Posterior cingulate gyrus (tissue), 11 donors: ENCODE measurements around the gene MRC2.
"Not testable (repeated sequence)": the region's sequence is repeated elsewhere in the genome, so short reads cannot be mapped to it uniquely, and the experiment has no call there.

Source experiments
- DNase-seq, 10 donors: peaks; one replicate each; pipeline versions ENCODE4 v3.0.0 to v3.0.0-alpha.2; 2020 to 2021; ENCODE audit warnings: mixed read lengths in 3 of 10
- intact Hi-C: fragments of 100-400 bp; cut with DNase I; formaldehyde crosslinking; loops from one replicate; pipeline ENCODE4 v1.15.1; 2023

MRC2 gene, protein sequence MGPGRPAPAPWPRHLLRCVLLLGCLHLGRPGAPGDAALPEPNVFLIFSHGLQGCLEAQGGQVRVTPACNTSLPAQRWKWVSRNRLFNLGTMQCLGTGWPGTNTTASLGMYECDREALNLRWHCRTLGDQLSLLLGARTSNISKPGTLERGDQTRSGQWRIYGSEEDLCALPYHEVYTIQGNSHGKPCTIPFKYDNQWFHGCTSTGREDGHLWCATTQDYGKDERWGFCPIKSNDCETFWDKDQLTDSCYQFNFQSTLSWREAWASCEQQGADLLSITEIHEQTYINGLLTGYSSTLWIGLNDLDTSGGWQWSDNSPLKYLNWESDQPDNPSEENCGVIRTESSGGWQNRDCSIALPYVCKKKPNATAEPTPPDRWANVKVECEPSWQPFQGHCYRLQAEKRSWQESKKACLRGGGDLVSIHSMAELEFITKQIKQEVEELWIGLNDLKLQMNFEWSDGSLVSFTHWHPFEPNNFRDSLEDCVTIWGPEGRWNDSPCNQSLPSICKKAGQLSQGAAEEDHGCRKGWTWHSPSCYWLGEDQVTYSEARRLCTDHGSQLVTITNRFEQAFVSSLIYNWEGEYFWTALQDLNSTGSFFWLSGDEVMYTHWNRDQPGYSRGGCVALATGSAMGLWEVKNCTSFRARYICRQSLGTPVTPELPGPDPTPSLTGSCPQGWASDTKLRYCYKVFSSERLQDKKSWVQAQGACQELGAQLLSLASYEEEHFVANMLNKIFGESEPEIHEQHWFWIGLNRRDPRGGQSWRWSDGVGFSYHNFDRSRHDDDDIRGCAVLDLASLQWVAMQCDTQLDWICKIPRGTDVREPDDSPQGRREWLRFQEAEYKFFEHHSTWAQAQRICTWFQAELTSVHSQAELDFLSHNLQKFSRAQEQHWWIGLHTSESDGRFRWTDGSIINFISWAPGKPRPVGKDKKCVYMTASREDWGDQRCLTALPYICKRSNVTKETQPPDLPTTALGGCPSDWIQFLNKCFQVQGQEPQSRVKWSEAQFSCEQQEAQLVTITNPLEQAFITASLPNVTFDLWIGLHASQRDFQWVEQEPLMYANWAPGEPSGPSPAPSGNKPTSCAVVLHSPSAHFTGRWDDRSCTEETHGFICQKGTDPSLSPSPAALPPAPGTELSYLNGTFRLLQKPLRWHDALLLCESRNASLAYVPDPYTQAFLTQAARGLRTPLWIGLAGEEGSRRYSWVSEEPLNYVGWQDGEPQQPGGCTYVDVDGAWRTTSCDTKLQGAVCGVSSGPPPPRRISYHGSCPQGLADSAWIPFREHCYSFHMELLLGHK (N-terminal part only)

DNA sequence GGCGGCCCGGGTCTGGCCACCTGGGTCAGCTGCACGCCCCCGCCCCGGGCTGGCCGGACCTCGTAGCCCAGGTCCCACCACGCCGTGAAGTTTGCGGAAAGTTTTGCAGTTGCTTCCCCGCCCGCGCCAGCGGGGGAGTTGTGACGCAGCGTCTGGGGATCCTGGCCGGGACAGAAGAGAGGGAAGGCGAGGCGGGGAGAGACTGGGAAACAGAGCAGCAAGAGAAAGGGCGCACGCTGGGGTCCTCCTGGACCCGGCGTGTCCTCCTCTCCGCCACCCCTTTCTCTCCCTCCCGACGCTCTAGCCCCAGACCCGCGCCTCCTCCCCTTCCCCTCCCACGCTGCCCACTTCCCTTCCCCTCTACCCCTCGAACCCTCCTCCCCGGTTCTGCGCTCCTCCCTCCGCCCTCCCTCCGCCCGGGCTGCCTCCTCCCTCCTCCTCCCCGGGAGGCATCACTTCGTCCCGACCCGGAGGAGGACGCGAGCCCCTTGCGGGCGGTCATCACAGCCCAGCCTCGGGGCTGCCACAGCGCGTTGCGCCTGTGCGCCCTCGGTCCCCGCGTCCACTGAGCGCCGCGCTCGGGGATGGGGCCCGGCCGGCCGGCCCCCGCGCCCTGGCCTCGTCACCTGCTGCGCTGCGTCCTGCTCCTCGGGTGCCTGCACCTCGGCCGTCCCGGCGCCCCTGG is at the start of gene MRC2:
MRC2 (plus strand) TSS at position 452 of the 685 bp plus-strand sequence; CDS start at position 585, 133 bp downstream.
- intact Hi-C loops: no loop called here

DNA sequence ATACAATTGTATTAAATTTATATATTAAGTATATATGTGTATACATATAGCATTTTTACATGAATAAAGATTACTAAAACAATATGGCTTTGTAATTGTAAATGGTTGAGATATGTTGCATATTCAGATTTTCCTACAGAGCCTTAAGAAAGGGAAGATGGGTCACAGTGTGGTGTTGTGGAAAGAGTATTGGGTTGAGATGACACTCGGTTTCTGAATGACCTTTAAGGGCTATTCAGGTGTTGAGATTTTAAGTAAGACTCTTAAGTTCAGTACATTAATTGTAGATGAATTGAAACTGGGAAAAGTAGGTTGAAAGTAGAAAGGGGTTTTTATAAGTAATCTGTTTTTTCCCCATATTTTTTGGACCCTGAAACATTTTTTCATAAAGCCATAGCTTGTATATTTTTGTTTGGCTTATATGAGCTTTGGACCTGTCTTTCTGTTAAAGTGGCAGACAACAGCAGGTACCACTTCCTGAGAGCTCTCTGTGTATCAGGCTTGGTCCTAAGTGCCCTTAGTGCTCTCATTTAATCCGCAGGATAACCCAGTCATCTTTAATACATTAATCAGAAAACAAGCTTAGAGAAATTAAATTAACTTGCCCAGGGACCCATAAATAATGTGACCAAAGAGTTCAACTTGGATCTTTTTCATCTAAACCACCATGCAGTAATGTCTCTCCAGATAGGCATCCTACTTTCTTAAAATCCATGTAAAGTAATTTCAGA is 48.5 kb upstream of the MRC2 start:
- no peak for DNase-seq
- intact Hi-C loops: no loop called here

More for the DNA sequence above, at the start of gene MRC2:
- peak in 4 of 10 donors; percentile 13 to 66 (median 24) for DNase-seq

DNA sequence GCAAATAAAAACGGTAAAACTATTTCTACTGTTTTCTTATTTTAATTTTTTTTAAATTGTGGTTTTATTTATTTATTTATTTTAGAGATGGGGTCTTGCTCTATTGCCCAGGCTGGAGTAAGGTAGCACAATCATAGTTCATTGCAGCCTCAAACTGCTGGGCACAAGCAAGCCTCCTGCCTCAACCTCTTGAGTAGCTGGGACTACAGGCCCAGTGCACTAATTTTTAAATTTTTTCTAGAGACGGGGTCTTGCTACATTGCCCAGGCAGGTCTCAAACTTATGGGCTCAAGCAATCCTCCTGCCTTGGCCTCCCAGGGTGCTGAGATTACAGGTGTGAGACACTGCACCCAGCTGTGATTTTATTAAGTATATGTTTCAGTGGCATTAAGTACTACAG is 46.5 kb upstream of the MRC2 start:
- intact Hi-C loops: no loop called here
- no peak for DNase-seq

DNA sequence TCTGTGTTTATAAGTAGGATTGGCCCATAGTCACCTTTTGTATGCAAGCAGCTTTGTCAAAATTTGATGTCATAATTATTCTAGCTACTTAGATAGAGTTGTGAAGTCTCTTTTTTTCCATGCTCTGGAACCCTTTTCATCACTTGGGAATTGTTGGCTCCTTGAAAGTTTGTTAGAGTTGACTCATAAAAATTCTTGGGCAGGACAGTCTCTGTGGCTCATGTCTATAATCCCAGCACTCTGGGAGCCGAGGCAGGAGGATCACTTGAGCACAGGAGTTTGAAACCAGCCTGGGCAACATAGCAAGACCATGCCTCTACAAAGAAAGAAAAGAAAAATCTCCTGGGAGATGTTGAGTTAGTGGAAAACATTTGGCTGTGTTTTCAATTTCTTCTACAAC is 45.7 kb upstream of the MRC2 start:
- no peak for DNase-seq
- intact Hi-C loops: no loop called here

DNA sequence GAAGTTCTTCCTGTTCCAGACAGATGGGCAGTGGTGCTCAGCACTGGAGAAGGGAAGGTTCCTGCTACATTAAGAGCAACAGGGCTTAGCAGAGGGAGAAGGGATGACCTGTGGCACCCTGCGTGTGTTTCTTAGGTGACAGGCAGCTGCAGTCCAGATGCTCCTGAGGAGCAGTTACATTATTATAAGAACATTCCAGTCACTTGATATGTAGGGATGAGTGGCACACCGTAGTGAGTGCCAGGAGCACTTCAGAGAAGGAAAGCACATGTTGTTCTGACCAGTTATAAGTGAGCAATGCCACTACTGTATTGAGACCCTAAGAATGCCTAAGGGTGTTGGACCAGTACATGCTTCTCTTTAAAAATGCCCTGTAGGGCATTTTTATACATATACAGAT is 39.9 kb upstream of the MRC2 start:
- DNase-seq: no peak
- intact Hi-C loops: no loop called here

DNA sequence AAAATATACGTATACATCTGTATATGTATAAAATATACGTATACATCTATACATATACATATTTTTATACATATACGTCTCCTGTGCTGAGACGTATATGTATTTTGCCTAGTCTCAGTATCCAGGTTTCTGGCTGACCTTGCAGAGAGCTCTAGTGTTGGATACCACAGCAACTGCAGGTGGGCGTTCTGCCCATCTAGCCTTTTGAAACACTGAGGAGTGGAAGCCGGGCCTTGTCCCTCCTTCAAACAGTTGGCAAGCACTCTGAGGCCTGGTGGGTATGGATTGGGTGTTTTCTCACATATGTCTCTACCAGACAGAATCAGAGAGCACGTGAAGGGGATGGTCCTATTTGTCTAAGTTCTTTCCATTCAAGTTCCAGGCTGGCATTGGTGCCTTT is 39.4 kb upstream of the MRC2 start:
- DNase-seq: no peak
- intact Hi-C loops: no loop called here

DNA sequence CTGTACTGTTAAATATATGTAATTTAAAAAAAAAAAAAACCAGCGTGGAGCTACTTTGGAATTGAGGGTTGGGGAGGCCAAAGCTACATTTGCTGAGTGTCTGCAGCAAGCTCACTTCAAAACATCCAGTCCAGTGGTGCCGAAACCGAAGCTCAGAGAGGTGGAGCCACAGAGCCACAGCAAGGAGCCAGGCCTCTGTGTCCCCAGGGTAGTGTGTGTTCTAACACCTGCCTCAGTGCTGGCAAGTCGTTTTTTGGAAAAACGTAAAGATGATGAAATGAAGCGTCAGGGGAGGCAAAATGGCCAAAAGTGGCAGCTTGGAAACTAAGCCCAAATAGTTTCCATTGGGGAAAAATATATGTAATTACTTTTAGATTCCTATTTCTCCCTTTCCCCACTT is 36.1 kb upstream of the MRC2 start:
- DNase-seq: no peak
- intact Hi-C loops: no loop called here

DNA sequence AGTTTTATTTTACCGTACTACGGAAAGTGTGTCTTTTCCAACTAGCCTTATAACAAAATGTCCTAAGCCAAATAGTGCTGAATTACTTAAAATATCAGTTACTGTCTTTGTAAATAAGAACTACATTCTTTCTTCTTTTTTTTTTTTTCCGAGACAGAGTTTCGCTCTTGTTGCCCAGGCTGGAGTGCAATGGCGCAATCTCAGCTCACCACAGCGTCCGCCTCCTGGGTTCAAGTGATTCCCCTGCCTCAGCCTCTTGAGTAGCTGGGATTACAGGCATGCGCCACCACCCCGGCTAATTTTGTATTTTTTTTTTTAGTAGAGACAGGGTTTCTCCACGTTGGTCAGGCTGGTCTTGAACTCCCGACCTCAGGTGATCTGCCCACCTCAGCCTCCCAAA is 35.6 kb upstream of the MRC2 start:
- intact Hi-C loops, DNase-seq: not testable (repeated sequence)

DNA sequence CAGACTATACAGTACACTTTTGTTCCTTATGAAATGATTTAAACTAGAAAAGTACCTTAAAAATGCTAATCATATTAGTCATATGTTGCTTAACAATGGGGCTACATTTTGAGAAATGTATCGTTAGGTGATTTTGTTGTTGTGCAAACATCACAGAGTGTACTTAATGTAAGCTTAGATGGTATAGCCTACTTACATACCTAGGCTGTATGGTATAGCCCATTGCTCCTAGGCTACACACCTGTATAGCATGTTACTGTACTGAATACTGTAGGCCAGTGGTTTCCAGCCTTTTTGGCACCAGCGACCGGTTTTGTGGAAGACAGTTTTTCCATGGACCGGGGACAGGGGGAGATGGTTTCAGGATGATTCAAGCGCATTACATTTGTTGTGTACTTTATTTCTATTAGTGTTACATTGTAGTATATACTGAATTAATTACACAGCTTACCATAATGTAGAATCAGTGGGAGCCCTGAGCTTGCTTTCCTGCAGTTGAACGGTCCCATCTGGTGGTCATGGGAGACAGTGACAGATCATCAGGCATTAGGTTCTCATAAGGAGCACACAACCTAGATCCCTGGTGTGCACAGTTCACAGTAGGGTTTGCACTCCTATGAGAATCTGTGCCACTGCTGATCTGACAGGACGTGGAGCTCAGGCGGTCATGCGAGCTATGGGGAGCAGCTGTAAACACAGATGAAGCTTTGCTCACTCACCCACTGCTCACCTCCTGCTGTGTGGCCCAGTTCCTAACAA is 35.0 kb upstream of the MRC2 start:
- DNase-seq: no peak
- intact Hi-C loops: no loop called here

DNA sequence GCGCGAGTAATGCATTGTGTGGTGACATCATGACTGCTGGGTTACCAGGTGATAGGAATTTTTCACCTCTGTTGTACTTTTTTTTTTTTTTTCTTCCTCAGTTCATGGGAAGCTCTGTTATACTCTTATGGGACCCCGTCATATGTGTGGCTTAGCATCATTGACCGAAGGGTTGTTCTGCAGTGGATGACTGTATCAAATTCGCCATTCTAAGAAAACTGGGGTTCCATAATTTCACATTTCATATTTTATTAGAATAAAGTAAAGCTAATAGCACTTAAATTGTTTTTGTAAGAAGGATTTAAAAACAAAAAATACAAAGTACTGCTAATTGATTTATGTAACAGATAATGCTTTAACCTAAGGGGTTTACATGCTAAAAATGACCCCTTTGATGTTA is 32.0 kb upstream of the MRC2 start:
- intact Hi-C loops: no loop called here
- no peak for DNase-seq

DNA sequence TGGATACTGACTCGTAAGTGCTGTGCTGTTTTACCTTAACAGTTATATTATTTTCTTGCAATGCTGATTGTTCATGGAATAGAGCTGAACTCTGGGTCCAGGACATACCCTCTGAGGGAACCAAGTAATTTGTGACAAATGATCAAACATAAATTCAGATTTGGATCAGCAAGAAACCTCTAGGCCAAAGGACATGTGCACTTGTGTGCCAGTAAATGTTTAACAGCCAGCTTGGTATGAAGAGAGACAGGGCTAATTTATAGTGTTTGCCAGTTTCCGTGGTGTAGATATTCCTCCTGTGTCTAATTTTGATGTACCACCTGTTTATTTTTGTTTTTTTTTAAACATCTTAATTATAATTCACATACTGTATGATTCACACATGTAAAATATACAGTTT is 30.8 kb upstream of the MRC2 start:
- DNase-seq: no peak
- intact Hi-C loops: no loop called here

DNA sequence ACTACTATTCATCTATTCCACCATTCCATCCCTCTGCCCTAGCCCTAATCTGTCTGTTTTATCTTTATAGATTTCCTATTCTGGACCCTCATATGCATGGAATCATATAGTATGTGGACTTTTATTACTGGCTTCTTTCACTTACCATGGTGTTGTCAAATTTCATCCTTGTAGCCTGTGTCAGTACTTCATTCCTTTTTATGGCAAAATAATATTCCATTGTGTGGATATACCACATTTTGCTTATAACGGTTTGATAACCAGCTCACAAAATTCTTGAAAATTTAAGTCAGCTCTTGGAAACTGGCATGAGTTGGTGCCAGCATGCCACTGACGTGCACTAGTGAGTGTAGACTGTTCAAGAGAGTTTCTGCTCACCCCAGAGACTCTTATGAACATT is 30.3 kb upstream of the MRC2 start:
- intact Hi-C loops: no loop called here

DNA sequence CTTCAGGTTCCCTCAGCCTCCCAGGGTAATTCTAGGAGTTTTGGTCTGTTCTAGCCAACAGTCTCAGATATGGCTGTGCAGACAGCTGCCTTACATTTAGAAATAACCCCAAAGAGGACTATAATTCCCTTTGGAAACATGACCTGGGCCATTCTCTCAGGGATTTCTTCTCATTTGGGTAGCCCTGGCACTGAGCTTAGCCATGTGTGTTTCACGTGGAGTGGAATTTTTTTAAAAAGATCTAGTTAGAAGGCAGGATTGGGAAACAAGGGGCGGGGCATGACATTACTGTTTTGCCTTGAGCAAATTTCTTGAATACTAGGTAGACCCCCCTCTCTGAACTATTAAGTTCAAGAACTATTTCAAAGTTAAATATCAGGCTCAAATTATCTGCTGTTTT is 29.6 kb upstream of the MRC2 start:
- no peak for DNase-seq
- intact Hi-C loops: no loop called here

More for the DNA sequence above, 30.3 kb upstream of the MRC2 start:
- DNase-seq: no peak

DNA sequence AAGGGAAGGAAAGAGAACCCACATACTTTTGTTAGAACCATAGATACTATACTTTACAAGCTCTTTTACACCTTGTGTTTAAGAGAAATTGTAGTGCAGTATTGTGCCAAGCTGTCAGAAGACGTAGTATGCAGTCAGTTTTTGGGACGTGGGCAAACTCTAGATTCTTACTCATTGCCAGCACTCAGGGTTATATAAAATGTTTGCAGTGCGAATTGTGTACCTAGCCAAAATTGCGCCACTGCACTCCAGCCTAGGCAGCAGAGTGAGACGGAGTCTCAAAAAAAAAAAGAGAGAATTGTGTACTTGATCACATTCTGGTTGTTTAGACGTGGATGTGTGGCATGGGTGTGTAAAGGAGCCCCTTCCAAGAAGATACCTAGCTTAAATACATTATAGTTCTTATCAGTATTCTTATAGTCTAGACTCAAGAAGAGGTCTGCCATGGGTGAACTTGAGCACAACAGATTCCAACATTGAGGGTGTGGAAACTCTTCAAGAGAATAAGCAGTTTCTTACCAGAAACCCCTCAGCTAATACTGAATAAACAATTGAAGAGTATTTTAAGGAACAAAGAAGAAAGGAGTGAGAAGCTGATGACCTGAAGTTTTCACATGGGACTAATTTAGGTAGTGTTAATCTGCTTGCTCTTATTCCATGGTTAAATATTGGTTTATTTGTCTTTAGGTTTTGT is 27.4 kb upstream of the MRC2 start:
- DNase-seq: no peak
- intact Hi-C loops: no loop called here

DNA sequence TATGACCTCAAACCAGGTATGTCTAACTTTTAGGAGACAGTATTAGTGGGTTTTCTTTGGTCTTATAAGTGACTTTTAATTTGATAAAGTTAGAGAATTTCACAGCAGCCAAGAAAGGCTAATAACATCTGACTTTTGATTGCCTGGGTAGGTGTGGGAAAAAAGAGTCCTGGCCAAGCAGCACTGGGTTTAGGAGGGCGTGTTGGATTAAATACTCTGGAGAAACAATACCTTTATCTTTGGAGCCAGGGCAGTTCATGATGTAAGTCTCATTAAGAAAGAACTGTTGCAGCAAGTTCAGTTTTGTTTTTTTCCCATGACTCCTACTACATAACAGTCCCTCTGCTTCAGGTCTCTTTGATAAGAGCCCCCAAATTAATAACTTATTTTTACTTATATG is 26.7 kb upstream of the MRC2 start:
- DNase-seq: no peak
- intact Hi-C loops: no loop called here

DNA sequence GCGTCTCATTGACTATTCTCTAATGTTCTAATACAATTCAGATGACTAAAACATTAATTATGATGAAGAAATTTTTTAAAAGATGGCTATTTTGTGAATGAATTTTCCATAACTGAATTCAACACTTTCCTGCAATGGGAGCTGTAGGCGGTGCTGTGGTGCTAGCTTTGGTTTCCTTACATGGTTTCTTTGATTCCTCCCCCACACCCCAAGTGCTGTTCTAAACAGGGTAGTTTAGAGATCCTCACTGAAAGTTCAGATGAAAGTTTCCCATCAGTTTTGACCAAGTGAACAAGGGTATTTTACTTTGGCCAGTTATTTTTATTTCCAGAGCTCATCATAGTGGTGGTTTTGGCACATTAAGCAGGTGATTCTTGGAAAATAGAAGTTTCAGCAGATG is 26.0 kb upstream of the MRC2 start:
- intact Hi-C loops: no loop called here
- DNase-seq: no peak

DNA sequence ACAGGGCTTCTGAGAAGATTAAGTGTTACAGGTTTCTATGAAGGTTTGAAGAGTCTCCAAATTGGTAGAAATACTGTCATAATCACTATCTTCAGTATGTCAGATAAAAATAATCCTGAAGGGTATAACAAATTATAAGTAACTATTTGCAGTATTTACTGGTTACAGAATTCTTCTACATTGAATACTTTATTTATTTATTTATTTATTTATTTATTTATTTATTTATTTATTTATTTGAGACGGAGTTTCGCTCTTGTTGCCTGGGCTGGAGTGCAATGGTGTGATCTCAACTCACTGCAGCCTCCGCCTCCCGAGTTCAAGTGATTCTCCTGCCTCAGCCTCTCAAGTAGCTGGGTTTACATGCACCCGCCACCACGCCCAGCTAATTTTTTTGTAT is 23.7 kb upstream of the MRC2 start:
- DNase-seq, intact Hi-C loops: not testable (repeated sequence)

DNA sequence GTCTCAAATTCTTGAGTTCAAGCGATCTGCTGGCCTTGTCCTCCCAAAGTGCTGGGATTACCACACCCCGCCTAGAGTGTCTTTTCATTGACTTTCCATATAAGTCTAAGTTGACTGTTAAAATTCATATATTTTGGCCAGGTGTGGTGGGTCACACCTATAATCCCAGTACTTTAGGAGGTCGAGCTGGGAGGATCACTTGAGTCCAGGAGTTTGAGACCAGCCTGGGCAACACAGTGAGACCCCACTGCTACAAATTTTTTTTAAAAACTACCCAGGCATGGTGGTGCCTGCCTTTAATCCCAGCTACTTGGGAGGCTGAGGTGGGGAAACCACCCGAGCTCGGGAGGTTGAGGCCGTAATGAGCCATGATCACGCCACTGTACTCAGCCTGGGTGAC is 21.9 kb upstream of the MRC2 start:
- intact Hi-C loops: no loop called here
- no peak for DNase-seq
